Limb (tissue), 2 donors: ENCODE measurements around the gene ZP3.
"Not testable (repeated sequence)": the region's sequence is repeated elsewhere in the genome, so short reads cannot be mapped to it uniquely, and the experiment has no call there.

ENCODE experiments used
- DNase-seq, 2 donors: peaks; one replicate each; pipeline ENCODE4 v3.0.0-alpha.2; 2016; ENCODE audit errors: extremely low spot score in 2 of 2

The ZP3 gene

GRCh38 chr7:76424413-76425111 lies at the start of gene ZP3:
ZP3 (plus strand) TSS chr7:76424950; CDS start chr7:76424965, 15 bp downstream.
- DNase-seq, result no peak

GRCh38 chr7:76375251-76375650 lies 49.5 kb upstream of the ZP3 start:
- no peak for DNase-seq

GRCh38 chr7:76377186-76377918 lies 47.4 kb upstream of the ZP3 start:
- no peak for DNase-seq

GRCh38 chr7:76380623-76380966 lies 44.2 kb upstream of the ZP3 start:
- DNase-seq, result no peak

DNA sequence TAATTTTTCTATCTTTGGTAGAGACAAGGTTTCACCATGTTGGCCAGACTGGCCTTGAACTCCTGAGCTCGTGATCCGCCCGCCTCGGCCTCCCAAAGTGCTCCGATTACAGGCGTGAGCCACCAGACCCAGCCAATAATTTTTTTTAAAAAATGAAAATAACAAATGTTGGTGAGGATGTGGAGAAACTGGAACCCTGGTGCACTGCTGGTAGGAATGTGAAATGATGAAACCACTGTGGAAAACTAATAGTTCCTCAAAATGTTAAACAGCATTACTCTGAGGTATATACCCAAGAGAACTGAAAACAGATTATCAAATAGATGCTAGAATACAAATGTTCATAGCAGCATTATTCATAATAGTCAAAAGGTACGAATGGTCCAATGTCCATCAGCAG lies 42.9 kb upstream of the ZP3 start:
- no peak for DNase-seq

- DNase-seq, result no peak
These were observed 41.4 kb upstream of the ZP3 start for GRCh38 chr7:76383089-76383944.

- no peak for DNase-seq
These were observed 38.0 kb upstream of the ZP3 start for GRCh38 chr7:76386691-76387260.

DNA sequence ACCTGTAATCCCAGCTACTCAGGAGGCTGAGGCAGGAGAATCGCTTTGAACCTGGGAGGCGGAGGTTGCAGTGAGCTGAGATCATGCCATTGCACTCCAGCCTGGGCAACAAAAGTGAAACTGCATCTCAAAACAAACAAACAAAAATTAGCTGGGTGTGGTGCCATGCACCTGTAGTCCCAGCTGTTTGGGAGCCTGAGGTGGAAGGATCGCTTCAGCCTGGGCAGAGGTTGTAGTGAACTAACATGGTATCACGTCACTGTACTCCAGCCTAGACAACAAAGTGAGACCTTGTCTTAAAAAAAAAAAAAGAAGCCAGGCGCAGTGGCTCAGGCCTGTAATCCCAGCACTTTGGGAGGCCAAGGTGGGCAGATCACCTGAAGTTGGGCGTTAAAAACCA lies 37.0 kb upstream of the ZP3 start:
- not testable (repeated sequence) for DNase-seq

- DNase-seq, result no peak
These were observed 34.7 kb upstream of the ZP3 start for GRCh38 chr7:76390092-76390491.

DNA sequence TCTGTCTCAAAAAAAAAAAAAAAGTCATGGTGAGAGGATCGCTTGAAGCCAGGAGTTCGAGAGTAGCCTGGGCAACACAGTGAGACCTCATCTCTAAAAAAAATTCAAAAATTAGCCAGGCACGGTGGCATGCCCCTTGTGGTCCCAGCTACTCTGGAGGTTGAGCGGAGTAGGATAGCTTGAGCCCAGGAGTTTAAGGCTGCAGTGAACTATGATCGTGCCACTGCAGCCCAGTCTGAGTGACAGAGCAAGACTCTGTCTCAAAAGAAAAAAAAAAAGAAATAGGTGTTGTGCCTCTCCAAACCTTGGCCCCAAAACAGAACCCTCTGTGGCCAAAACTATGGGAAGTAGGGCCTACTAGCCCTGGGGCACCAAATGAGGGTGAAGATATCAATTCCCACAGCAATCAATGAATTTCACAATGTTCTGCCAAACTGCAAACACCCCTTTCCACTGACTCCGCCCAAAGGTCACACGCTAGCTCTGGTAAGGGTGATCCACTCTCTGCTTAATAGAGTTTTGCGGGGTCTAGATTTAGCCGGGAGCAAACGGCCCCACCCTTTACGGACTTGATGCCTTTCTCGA lies 32.1 kb upstream of the ZP3 start:
- DNase-seq, result no peak

DNA sequence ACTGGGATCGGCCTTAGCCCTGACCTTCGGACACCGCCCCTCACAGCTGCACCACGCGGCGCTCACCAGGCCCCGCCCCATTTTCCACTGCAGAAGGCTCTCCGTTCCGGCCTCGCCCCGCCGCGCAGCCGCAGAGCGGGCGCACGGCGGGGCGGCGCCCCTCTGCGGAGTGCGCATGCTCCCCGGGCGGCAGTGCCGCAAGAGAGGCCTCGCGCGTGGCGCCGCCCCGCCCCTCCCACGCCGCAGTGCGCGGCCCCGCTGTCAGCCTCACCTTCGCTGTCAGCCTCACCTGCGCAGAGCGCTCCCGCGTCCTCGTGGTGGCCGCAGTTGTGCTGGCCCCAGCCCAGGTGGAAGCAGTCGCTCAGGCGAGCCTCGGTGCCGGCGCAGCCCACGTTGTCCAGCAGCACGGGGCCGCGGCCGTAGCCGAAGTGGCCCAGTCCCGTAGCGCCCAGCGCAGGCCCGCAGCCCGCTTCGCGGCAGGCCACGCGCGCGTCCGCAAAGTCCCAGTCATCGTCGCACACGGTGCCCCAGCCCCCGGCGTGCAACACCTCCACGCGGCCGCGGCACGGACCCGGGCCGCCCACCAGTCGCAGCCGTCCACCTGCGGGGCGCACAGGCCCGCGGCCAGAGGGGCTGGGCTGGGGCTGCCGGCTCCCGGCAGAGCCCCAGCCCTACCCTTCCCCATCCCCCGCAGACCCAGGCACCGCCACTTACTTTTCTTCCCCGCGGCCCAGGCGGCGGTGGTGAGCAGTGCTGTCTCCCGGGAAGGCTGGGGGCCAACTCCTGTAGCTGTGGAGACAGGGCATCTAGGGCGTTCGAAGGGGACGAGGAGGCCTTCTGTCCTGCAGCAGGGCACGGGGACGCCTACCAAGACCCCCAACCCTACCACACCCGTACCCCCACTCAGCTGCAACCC lies 31.4 kb upstream of the ZP3 start:
- DNase-seq, result peak; percentile 93 to 96

GRCh38 chr7:76394957-76395356 lies 29.8 kb upstream of the ZP3 start:
- DNase-seq, result no peak

DNA sequence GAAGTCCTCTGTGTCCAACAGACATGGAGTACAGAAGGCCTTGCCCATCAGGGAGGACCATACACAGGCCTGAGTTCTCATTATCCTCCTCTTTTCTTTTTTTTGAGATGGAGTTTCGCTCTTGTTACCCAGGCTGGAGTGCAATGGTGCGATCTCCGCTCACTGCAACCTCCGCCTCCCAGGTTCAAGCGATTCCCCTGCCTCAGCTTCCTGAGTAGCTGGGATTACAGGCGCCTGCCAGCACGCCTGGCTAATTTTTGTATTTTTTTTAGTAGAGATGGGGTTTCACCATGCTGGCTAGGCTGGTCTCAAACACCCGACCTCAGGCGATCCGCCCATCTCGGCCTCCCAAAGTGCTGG lies 29.2 kb upstream of the ZP3 start:
- DNase-seq, result not testable (repeated sequence)

- DNase-seq, result peak in 1 of 2 donors; percentile 42
These were observed 28.6 kb upstream of the ZP3 start for GRCh38 chr7:76395965-76396726.

DNA sequence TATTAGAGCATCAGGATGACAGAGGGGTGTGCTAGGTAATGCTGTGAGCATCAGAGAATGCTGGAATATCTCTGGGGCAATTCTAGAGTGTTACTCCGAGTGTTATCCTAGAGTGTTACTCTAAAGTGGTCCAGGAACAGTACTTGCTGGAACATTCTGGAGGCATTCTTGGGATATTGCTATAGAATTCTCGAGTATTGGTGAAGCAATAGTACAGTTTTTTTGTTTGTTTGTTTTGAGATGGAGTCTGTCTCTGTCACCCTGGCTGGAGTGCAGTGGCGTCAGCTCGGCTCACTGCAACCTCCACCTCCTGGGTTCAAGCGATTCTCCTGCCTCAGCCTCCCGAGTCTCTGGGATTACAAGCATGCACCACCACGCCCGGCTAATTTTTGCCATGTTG lies 27.9 kb upstream of the ZP3 start:
- DNase-seq, result no peak

GRCh38 chr7:76397409-76398183 lies 27.2 kb upstream of the ZP3 start:
- peak; percentile 24 to 85 for DNase-seq

DNA sequence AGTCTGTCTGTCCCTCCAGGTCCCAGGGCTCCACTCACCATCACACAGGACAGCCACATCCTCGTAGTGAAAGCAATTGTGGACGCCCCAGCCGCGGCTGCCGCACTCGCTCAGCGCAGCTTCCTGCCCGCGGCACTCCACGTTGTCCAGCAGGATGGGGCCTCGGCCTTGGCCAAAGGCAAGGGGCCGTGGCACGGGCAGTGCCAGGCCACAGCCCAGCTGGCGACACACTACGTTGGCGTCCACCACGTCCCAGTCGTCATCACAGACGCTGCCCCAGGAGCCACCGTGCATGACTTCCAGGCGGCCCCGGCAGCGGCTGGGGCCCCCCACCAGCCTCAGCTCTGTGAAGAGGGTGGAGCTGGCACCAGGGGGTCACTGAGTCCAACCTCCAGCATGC lies 24.5 kb upstream of the ZP3 start:
- DNase-seq, result no peak

DNA sequence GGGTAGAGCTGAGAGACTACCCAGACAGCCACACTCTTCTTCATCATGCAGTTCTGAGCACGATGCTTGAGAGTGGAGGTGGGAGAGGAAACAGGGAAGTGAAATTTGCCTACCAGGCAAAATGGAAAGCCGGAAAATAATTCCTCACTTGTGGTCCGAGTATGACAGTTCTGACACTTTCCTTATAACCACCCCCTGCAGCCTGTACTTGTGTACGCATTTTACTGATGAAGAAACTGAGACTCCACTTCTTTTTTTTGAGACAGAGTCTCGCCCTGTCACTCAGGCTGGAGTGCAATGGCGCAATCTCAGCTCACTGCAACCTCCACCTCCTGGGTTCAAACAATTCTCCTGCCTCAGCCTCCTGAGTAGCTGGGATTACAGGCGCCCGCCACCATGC lies 21.7 kb upstream of the ZP3 start:
- DNase-seq, result not testable (repeated sequence)
